ENCODE data around the gene HLA-DRB5. TPM values are rescaled to one million over a fixed set of nuclear protein-coding genes. Genes with fewer than 3 reads are reported as not detected.
"Not testable (repeated sequence)": the region's sequence is repeated elsewhere in the genome, so short reads cannot be mapped to it uniquely, and the experiment has no call there.

The HLA-DRB5 gene
- total RNA-seq, 1 experiment from 2014 or later, result not detected

DNA sequence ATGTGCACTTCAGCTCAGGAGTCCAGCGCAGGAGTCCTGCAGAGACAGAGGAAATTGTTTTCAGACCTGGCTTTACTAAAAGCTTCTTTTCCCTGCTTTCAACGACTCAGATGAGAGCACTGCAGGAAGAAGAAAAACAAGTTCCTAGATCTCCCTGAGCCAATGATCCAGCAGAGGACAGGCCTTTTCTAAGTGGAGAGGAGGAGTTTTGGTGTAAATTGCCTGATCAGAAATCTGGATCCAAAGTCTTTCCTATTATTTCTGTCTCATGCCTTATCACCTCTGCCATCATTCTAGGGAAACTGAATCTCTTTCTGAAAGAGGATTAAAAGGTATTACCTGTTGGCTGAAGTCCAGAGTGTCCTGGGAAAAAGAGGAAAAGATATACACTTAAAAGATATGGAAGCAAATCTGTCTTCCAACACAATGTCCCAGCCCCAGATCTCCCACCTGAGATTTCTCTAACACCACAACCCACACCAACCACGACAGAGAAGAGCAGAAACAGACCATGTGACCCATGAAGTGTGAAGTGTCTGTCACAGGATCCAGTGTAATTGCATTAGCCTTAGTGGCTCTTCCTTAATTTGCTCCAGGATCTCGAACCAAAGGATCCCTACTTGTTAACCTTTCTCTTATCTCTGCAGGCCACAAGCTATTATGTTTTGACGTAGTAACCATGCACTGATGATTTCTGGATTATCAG, 23.1 kb upstream of the HLA-DRB5 start:
- Mint-ChIP-seq H3K27me3 (ENCODE audit: insufficient read depth, unreplicated experiment) (peaks cover 16% of the 10 kb centered on the region), H3K4me1 (ENCODE audit: low read depth, unreplicated experiment) (no peaks in the 10 kb centered on the region), H3K4me3 (ENCODE audit: unreplicated experiment) (no peak overlapping the region), H3K36me3 (ENCODE audit: insufficient read depth, unreplicated experiment) (no peaks in the 10 kb centered on the region), H3K9me3 (ENCODE audit: unreplicated experiment) (no peaks in the 10 kb centered on the region), H3K27ac (ENCODE audit: unreplicated experiment) (no peak overlapping the region)
- H3K4me1 ChIP-seq, result no peaks in the 10 kb centered on the region
- ChIA-PET CTCF (no interaction called here), POLR2A (no interaction called here)
- BruUV-seq (replicated peaks), result no TSS peak
- intact Hi-C loops (cut with micrococcal nuclease; ENCODE audit: unreplicated experiment), result no loop called here
- TF ChIP-seq, protein P1, sequence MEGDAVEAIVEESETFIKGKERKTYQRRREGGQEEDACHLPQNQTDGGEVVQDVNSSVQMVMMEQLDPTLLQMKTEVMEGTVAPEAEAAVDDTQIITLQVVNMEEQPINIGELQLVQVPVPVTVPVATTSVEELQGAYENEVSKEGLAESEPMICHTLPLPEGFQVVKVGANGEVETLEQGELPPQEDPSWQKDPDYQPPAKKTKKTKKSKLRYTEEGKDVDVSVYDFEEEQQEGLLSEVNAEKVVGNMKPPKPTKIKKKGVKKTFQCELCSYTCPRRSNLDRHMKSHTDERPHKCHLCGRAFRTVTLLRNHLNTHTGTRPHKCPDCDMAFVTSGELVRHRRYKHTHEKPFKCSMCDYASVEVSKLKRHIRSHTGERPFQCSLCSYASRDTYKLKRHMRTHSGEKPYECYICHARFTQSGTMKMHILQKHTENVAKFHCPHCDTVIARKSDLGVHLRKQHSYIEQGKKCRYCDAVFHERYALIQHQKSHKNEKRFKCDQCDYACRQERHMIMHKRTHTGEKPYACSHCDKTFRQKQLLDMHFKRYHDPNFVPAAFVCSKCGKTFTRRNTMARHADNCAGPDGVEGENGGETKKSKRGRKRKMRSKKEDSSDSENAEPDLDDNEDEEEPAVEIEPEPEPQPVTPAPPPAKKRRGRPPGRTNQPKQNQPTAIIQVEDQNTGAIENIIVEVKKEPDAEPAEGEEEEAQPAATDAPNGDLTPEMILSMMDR (IDR thresholded peaks at IDR 0.05; ENCODE audit: insufficient read depth in 1 of 2, low read depth in 1 of 2, low read length in 1 of 2, severe bottlenecking in 1 of 2, unreplicated experiment in 1 of 2), result no peak
- no peaks in the 10 kb centered on the region for H3K9me3 ChIP-seq
- H3K4me3 ChIP-seq (ENCODE audit: low read depth, low read length), result no peak overlapping the region
- no peaks in the 10 kb centered on the region for H3K27me3 ChIP-seq (replicated peaks; ENCODE audit: control insufficient read depth, insufficient read depth, low read length)
- no peak for DNase-seq
- no peaks in the 10 kb centered on the region for H3K36me3 ChIP-seq (ENCODE audit: control insufficient read depth, insufficient read depth, low read length)

DNA sequence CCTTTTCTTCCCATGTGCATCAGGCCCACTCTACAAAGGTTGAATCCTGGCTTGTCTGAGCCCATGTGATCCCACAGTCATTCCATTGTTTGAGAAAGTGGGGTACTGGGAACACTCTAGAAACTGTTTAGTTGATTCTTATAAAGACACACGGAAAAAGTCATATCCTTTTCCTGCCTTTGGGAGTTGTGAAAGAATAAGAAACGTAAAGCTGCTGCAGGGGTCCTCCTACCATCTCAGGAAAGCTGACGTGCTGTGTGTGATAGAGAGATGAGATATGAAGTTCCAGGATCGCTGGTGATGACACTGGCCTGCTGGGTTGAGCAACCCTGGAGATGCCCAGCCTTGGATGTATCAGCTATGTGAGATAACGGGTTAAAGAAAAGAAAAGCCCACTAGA, 21.3 kb upstream of the HLA-DRB5 start:
- H3K4me3 ChIP-seq (ENCODE audit: low read depth, low read length), result no peak overlapping the region
- H3K27me3 ChIP-seq (replicated peaks; ENCODE audit: control insufficient read depth, insufficient read depth, low read length), result no peaks in the 10 kb centered on the region
- Mint-ChIP-seq H3K4me1 (ENCODE audit: low read depth, unreplicated experiment) (no peaks in the 10 kb centered on the region), H3K4me3 (ENCODE audit: unreplicated experiment) (no peak overlapping the region), H3K36me3 (ENCODE audit: insufficient read depth, unreplicated experiment) (no peaks in the 10 kb centered on the region), H3K27me3 (ENCODE audit: insufficient read depth, unreplicated experiment) (peaks cover 16% of the 10 kb centered on the region), H3K9me3 (ENCODE audit: unreplicated experiment) (no peaks in the 10 kb centered on the region), H3K27ac (ENCODE audit: unreplicated experiment) (no peak overlapping the region)
- ChIA-PET CTCF (no interaction called here), POLR2A (no interaction called here)
- TF ChIP-seq, protein P1 (IDR thresholded peaks at IDR 0.05; ENCODE audit: insufficient read depth in 1 of 2, low read depth in 1 of 2, low read length in 1 of 2, severe bottlenecking in 1 of 2, unreplicated experiment in 1 of 2), result no peak
- no peak for DNase-seq
- BruUV-seq (replicated peaks), result no TSS peak
- intact Hi-C loops (cut with micrococcal nuclease; ENCODE audit: unreplicated experiment), result no loop called here
- no peaks in the 10 kb centered on the region for H3K4me1 ChIP-seq
- no peaks in the 10 kb centered on the region for H3K9me3 ChIP-seq
- no peaks in the 10 kb centered on the region for H3K36me3 ChIP-seq (ENCODE audit: control insufficient read depth, insufficient read depth, low read length)

DNA sequence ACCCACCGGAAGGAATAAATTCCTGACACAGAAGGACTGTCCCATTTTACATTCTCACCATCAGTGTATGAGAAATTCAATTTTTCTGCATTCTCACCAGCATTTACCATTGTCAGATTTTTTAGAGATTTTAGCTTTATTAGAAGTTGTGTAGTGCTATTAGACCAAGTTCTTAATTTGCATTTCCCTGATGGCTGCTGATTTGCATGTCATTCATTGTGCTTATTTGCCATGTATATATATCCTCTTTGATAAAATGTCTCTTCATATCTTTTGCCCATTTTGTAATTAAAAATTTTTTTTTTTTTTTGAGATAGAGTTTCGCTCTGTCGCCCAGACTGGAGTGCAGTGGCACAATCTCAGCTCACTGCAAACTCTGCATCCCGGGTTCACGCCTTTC, 9.8 kb upstream of the HLA-DRB5 start:
- Mint-ChIP-seq H3K27me3 (ENCODE audit: insufficient read depth, unreplicated experiment) (peaks cover 19% of the 10 kb centered on the region), H3K4me3 (ENCODE audit: unreplicated experiment) (no peak overlapping the region), H3K4me1 (ENCODE audit: low read depth, unreplicated experiment) (no peaks in the 10 kb centered on the region), H3K9me3 (ENCODE audit: unreplicated experiment) (no peaks in the 10 kb centered on the region), H3K36me3 (ENCODE audit: insufficient read depth, unreplicated experiment) (no peaks in the 10 kb centered on the region), H3K27ac (ENCODE audit: unreplicated experiment) (no peak overlapping the region)
- no peak for DNase-seq
- Histone ChIP-seq H3K4me1 (no peaks in the 10 kb centered on the region), H3K27me3 (replicated peaks; ENCODE audit: control insufficient read depth, insufficient read depth, low read length) (no peaks in the 10 kb centered on the region), H3K9me3 (no peaks in the 10 kb centered on the region), H3K36me3 (ENCODE audit: control insufficient read depth, insufficient read depth, low read length) (no peaks in the 10 kb centered on the region), H3K4me3 (ENCODE audit: low read depth, low read length) (no peak overlapping the region)
- intact Hi-C loops (cut with micrococcal nuclease; ENCODE audit: unreplicated experiment), result no loop called here
- TF ChIP-seq, protein P1 (IDR thresholded peaks at IDR 0.05; ENCODE audit: insufficient read depth in 1 of 2, low read depth in 1 of 2, low read length in 1 of 2, severe bottlenecking in 1 of 2, unreplicated experiment in 1 of 2), result no peak
- BruUV-seq (replicated peaks), result no TSS peak
- POLR2A ChIA-PET, result interaction anchor here (0.6 kb wide), 1 partner anchor 362 kb away, joined by 3 read pairs; no protein-coding TSS in a partner anchor
- CTCF ChIA-PET, result no interaction called here

DNA sequence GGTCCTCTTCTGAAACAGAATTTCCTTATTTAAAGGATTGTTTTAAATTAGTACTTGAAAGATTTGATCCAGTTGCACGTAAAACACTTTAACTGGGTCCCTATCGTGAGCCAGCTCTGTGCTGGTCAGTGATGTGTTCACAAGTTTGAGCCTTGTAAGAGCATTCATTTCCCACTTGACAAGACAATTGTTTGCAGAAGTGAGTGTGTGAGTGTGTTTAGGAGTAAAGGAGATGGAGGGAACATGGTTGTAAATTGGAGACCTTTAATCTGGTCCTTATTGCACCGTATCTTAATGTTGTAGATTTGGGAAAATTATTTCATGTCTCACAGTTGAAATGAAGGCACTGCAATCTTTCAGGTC, 325 bp upstream of the HLA-DRB5 start:
- POLR2A ChIA-PET; DNase-seq; H3K36me3 ChIP-seq (ENCODE audit: control insufficient read depth, insufficient read depth, low read length); H3K36me3 Mint-ChIP-seq (ENCODE audit: insufficient read depth, unreplicated experiment); H3K9me3 Mint-ChIP-seq (ENCODE audit: unreplicated experiment); intact Hi-C loops (cut with micrococcal nuclease; ENCODE audit: unreplicated experiment); H3K4me3 Mint-ChIP-seq (ENCODE audit: unreplicated experiment); H3K4me1 ChIP-seq; H3K27ac Mint-ChIP-seq (ENCODE audit: unreplicated experiment); H3K4me1 Mint-ChIP-seq (ENCODE audit: low read depth, unreplicated experiment); BruUV-seq (replicated peaks); H3K4me3 ChIP-seq (ENCODE audit: low read depth, low read length); H3K9me3 ChIP-seq; H3K27me3 ChIP-seq (replicated peaks; ENCODE audit: control insufficient read depth, insufficient read depth, low read length): not testable (repeated sequence)
- CTCF ChIA-PET, result interaction anchor here (0.9 kb wide), 1 partner anchor 59 kb away, joined by 3 read pairs; no protein-coding TSS in a partner anchor
- peaks cover 18% of the 10 kb centered on the region for H3K27me3 Mint-ChIP-seq (ENCODE audit: insufficient read depth, unreplicated experiment)
